Measurements from ENCODE around the gene PATL1.

Gene PATL1

DNA sequence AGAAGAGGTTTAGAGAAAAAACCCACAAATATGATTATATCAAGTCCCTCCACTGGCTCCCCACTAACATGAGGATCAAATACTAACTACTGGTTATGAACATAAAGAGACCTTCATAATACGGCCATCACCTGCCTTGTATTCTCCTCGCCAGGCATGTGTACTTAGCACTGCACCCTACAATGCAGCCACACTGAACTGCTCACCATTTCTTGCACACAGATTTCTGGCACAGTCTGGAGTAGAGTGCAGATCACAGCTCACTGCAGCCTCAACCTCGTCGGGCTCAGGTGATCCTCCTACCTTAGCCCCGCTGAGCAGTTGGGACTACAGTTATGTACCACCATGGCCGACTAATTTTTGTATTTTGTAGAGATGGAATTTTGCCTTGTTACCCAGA lies 66.4 kb downstream of the PATL1 start:
- TF ChIP-seq, protein P1, sequence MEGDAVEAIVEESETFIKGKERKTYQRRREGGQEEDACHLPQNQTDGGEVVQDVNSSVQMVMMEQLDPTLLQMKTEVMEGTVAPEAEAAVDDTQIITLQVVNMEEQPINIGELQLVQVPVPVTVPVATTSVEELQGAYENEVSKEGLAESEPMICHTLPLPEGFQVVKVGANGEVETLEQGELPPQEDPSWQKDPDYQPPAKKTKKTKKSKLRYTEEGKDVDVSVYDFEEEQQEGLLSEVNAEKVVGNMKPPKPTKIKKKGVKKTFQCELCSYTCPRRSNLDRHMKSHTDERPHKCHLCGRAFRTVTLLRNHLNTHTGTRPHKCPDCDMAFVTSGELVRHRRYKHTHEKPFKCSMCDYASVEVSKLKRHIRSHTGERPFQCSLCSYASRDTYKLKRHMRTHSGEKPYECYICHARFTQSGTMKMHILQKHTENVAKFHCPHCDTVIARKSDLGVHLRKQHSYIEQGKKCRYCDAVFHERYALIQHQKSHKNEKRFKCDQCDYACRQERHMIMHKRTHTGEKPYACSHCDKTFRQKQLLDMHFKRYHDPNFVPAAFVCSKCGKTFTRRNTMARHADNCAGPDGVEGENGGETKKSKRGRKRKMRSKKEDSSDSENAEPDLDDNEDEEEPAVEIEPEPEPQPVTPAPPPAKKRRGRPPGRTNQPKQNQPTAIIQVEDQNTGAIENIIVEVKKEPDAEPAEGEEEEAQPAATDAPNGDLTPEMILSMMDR (IDR thresholded peaks at IDR 0.05) = no peak

DNA sequence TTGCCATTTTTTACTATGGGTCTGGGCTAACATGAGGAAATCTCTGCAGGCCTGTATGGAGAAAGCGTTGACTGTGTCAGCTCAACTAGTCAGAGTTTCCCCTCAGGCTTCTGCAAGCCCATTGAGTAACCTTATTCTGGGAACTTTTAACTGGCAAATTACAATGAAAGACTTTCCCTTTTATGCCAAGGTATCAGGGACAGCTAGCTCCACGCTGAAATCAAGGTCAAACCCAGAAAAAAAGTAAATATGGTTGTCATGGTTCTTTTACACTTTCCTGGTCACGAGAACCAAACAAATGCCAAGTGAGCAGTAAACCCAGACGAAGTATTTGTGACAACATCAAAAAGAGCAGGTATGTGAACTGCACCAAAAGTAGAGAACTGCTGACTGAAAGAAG lies 67.0 kb downstream of the PATL1 start:
- TF ChIP-seq, protein P1 (IDR thresholded peaks at IDR 0.05) = no peak

DNA sequence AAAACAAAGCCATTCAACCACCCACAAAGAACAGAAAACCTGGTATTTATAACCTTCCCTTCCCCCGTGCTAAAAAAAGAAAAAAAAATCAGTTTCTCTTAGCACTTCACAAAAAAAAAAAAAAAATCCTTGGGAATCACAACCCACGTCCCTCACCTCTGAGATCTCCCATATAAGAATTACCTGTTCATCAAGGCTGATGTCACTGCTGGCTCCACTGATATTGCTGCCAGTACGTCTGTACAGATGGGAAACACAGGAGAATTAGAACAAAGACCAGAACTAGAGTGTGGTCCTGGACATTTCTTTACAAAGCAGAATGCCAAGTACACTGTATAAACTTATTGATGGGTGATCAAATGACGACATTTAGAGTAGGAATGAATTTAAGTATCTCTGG lies 68.2 kb downstream of the PATL1 start:
- TF ChIP-seq, protein P1 (IDR thresholded peaks at IDR 0.05) = no peak

DNA sequence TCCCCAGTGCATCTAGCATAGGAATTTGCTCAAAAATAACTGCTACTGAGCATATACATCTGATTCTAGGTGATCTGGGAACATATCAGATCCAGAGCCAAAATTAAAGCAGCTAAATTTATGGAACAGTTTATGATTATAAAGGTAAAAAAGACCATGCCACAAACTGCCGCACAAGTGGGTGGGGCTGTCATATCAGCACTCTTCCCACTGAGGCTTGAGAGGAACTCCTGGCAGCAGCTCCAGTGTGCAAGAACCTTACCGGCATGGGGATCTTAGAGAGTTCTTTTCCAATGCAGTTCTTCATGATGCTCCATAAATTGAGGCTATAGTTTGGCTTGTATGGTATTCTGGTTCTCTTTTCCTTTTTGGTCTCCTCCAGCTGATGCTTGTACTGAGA lies 68.6 kb downstream of the PATL1 start:
- TF ChIP-seq, protein P1 (IDR thresholded peaks at IDR 0.05) = no peak

DNA sequence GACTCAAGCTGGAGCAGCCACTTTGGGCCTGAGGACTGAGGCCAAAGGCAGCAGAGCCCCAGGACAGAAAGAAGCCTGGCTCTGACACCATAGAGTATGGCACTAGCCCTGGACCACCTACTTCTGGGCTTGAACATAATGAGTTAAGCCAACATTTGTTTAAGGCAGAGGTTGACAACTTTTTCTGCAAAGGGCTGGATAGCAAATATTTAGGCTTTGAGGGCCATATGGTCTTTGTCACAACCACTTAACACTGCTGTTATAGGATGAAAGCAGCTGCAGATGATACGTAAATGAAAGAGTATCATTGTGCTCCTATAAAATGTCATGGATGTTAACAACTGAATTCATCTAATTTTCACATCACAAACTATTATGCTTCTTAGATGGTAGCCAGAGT lies 69.9 kb downstream of the PATL1 start:
- TF ChIP-seq, protein P1 (IDR thresholded peaks at IDR 0.05) = no peak

Data from LNCAP (cell line).